Measurements from ENCODE around the gene GHR. TPM values are rescaled to one million over a fixed set of nuclear protein-coding genes. Genes with fewer than 3 reads are reported as not detected.
A peak's percentile ranks its signal among the peaks of the same experiment; 100 is the strongest.
"Not testable (repeated sequence)": the region's sequence is repeated elsewhere in the genome, so short reads cannot be mapped to it uniquely, and the experiment has no call there.

Gene GHR
- total RNA-seq, 2 experiments from 2014 or later = not detected

DNA sequence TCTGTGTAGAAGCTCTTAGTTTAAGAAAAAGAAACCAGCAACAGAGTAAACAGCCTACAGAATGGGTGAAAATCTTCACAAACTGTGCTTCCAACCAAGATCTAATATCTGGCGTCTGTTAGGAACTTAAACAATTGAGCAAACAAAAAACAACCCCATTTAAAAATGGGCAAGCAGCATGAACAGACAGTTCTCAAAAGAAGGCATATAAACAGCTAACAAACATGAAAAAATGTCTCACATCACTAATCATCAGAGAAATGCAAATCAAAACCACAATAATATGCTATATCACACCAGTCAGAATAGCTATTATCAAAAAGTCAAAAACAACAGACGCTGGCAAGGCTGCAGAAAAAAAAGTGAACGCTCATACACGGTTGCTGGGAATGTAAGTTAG, 249.7 kb downstream of the GHR start:
- H3K36me3 Mint-ChIP-seq = no peaks in the 10 kb centered on the region
- H3K27me3 Mint-ChIP-seq = peaks cover 4% of the 10 kb centered on the region
- DNase-seq = no peak
- no peak overlapping the region for H3K27ac Mint-ChIP-seq
- no peak overlapping the region for H3K4me3 Mint-ChIP-seq
- POLR2A ChIA-PET = no interaction called here
- H3K9me3 Mint-ChIP-seq = peaks cover 1% of the 10 kb centered on the region
- ATAC-seq (ENCODE audit: low read depth) = no peak
- H3K4me1 Mint-ChIP-seq = no peaks in the 10 kb centered on the region

- Mint-ChIP-seq H3K4me3 (no peak overlapping the region), H3K27ac (no peak overlapping the region), H3K27me3 (no peaks in the 10 kb centered on the region), H3K36me3 (no peaks in the 10 kb centered on the region), H3K4me1 (no peaks in the 10 kb centered on the region), H3K9me3 (peaks cover 1% of the 10 kb centered on the region)
- DNase-seq = no peak
- POLR2A ChIA-PET = no interaction called here
- no peak for ATAC-seq (ENCODE audit: low read depth)
Measured at GRCh38 chr5:42675602-42676001, 252.4 kb downstream of the GHR start.

- DNase-seq (no peak), ATAC-seq (ENCODE audit: low read depth) (no peak)
- Mint-ChIP-seq H3K4me1 (no peaks in the 10 kb centered on the region), H3K27ac (no peak overlapping the region), H3K9me3 (peaks cover 1% of the 10 kb centered on the region), H3K4me3 (no peak overlapping the region), H3K36me3 (no peaks in the 10 kb centered on the region), H3K27me3 (no peaks in the 10 kb centered on the region)
- POLR2A ChIA-PET = no interaction called here
Measured at GRCh38 chr5:42676362-42676761, 253.1 kb downstream of the GHR start.

DNA sequence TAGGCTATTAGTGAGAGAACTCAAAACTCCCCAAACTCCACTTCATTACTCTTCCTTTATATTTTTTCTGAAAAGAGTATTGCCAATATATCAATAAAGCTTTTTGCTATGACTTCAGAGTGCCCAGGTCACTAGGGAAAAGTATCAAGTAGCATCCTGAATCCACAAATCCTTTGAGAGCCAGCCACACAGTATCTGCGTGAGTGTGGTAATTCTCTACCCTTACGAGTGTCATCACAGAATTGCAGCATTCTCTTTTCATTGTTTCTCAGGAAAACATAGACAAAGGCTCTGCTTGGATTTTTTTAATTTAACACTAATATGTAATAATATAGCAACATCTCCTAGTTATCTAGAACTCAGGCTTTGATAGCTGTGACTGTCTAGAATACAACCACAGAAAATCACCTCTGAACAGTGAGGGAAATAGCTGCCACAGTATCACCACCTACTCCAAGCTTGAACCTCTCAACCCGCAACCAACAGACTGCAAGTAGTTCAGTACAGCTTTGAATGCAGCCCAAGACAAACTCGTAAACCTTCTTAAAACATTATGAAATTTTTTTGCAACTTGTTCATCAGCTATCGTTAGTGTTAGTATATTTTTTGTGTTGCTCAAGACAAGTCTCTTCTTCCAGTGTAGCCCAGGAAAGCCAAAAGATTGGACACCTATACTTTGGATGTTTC, 254.1 kb downstream of the GHR start:
- no peaks in the 10 kb centered on the region for H3K36me3 Mint-ChIP-seq
- no peaks in the 10 kb centered on the region for H3K4me1 Mint-ChIP-seq
- no peak overlapping the region for H3K4me3 Mint-ChIP-seq
- no peaks in the 10 kb centered on the region for H3K27me3 Mint-ChIP-seq
- POLR2A ChIA-PET = no interaction called here
- H3K27ac Mint-ChIP-seq = no peak overlapping the region
- DNase-seq = no peak
- peaks cover 1% of the 10 kb centered on the region for H3K9me3 Mint-ChIP-seq
- ATAC-seq (ENCODE audit: low read depth) = no peak

GRCh38 chr5:42680046-42680445, 256.8 kb downstream of the GHR start:
- DNase-seq (no peak), ATAC-seq (ENCODE audit: low read depth) (no peak)
- Mint-ChIP-seq H3K27me3 (no peaks in the 10 kb centered on the region), H3K9me3 (peaks cover under 1% of the 10 kb centered on the region), H3K4me1 (no peaks in the 10 kb centered on the region), H3K27ac (no peak overlapping the region), H3K36me3 (no peaks in the 10 kb centered on the region), H3K4me3 (no peak overlapping the region)
- POLR2A ChIA-PET = no interaction called here

GRCh38 chr5:42685078-42685477, 261.8 kb downstream of the GHR start:
- POLR2A ChIA-PET; H3K27me3 Mint-ChIP-seq; H3K9me3 Mint-ChIP-seq; DNase-seq; ATAC-seq (ENCODE audit: low read depth); H3K27ac Mint-ChIP-seq; H3K4me1 Mint-ChIP-seq; H3K36me3 Mint-ChIP-seq; H3K4me3 Mint-ChIP-seq: not testable (repeated sequence)

DNA sequence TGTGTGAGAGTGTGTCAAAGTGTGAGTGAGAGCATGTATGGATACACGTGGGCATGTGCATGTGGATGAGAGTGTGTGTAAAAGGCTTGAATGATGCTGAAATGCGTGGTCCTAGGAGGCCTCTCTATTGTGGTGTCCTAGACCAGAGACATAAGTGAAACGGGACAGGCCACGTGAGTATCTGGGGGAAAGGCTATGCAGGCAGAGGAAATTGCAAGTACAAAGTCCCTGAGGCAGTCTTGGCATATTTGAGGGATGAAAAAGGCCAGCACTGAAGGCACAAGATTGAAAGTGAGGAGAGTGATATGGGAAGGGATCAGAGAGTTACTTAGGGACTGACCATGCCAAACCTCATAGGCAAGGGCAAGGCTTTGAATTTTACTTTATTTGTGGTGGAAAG, 266.2 kb downstream of the GHR start:
- DNase-seq = no peak
- H3K27me3 Mint-ChIP-seq = peaks cover 16% of the 10 kb centered on the region

GRCh38 chr5:42691413-42691937, 268.2 kb downstream of the GHR start:
- Mint-ChIP-seq H3K4me3 (no peak overlapping the region), H3K4me1 (no peaks in the 10 kb centered on the region), H3K9me3 (no peaks in the 10 kb centered on the region), H3K36me3 (no peaks in the 10 kb centered on the region), H3K27me3 (peaks cover 16% of the 10 kb centered on the region), H3K27ac (no peak overlapping the region)
- POLR2A ChIA-PET = no interaction called here
- no peak for DNase-seq
- no peak for ATAC-seq (ENCODE audit: low read depth)

More for the DNA sequence above, 266.2 kb downstream of the GHR start:
- H3K4me1 Mint-ChIP-seq = no peaks in the 10 kb centered on the region
- no peaks in the 10 kb centered on the region for H3K36me3 Mint-ChIP-seq
- no peak overlapping the region for H3K4me3 Mint-ChIP-seq
- peaks cover 1% of the 10 kb centered on the region for H3K9me3 Mint-ChIP-seq
- POLR2A ChIA-PET = no interaction called here
- no peak for ATAC-seq (ENCODE audit: low read depth)
- no peak overlapping the region for H3K27ac Mint-ChIP-seq

GRCh38 chr5:42701351-42702059, 278.3 kb downstream of the GHR start:
- POLR2A ChIA-PET = no interaction called here
- no peaks in the 10 kb centered on the region for H3K36me3 Mint-ChIP-seq
- H3K4me1 Mint-ChIP-seq = no peaks in the 10 kb centered on the region
- no peaks in the 10 kb centered on the region for H3K9me3 Mint-ChIP-seq
- H3K27ac Mint-ChIP-seq = no peak overlapping the region
- H3K4me3 Mint-ChIP-seq = no peak overlapping the region
- H3K27me3 Mint-ChIP-seq = peaks cover 9% of the 10 kb centered on the region
- ATAC-seq (ENCODE audit: low read depth) (no peak), DNase-seq (no peak)

DNA sequence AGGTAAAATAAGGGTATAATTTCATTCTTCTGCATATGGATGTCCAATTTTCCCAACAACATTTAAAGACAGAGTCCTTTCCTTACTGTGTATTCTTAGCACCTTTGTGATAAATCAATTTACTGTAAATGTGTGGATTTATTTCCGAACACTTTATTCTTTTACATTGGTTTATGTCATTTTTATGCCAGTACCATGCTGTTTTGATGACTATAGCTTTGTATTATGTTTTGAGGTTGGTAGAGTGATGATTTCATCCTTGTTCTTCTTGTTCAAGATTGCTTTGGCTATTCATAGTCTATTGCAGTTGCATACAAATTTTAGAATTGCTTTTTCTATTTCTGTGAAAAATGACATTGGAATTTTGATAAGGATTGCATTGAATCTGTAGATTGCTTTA, 280.0 kb downstream of the GHR start:
- Mint-ChIP-seq H3K36me3 (no peaks in the 10 kb centered on the region), H3K4me1 (no peaks in the 10 kb centered on the region), H3K27me3 (peaks cover 9% of the 10 kb centered on the region), H3K4me3 (no peak overlapping the region), H3K9me3 (no peaks in the 10 kb centered on the region), H3K27ac (no peak overlapping the region)
- DNase-seq (no peak), ATAC-seq (ENCODE audit: low read depth) (no peak)
- POLR2A ChIA-PET = no interaction called here

DNA sequence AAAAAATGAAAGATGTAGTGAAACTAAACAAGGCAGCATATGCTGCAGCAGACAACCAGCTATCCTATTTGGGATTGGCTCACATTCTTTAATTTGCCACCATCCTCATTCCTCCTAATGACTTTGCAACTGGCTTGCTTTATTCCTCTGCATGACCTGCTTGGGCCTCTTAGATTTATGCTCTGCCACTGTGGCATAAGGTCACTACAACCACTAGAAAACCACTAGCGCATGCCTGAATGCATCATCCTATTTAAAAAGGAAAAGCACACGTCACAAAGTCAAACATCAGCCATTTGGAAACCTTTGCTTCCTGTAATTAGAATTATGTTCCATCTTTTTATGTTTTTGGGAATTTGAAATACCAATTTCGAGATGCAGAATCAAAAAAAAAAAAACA, 292.5 kb downstream of the GHR start:
- POLR2A ChIA-PET = no interaction called here
- H3K36me3 Mint-ChIP-seq = no peaks in the 10 kb centered on the region
- peaks cover 16% of the 10 kb centered on the region for H3K4me1 Mint-ChIP-seq
- no peaks in the 10 kb centered on the region for H3K9me3 Mint-ChIP-seq
- H3K27ac Mint-ChIP-seq = no peak overlapping the region
- H3K27me3 Mint-ChIP-seq = peaks cover 46% of the 10 kb centered on the region
- DNase-seq = no peak
- H3K4me3 Mint-ChIP-seq = no peak overlapping the region
- no peak for ATAC-seq (ENCODE audit: low read depth)

GRCh38 chr5:42718591-42718990, 295.4 kb downstream of the GHR start:
- Mint-ChIP-seq H3K36me3 (no peaks in the 10 kb centered on the region), H3K27me3 (peaks cover 55% of the 10 kb centered on the region), H3K4me3 (peak overlapping the region; percentile 29), H3K9me3 (no peaks in the 10 kb centered on the region), H3K27ac (peak overlapping the region; percentile 32), H3K4me1 (peaks cover 16% of the 10 kb centered on the region)
- ATAC-seq (ENCODE audit: low read depth) (peak; percentile 93), DNase-seq (no peak)
- POLR2A ChIA-PET = no interaction called here

GRCh38 chr5:42719034-42719433, 295.8 kb downstream of the GHR start:
- Mint-ChIP-seq H3K36me3 (no peaks in the 10 kb centered on the region), H3K27ac (no peak overlapping the region), H3K4me1 (peaks cover 16% of the 10 kb centered on the region), H3K27me3 (peaks cover 54% of the 10 kb centered on the region), H3K4me3 (peak overlapping the region; percentile 29), H3K9me3 (no peaks in the 10 kb centered on the region)
- ATAC-seq (ENCODE audit: low read depth) (peak; percentile 35), DNase-seq (no peak)
- POLR2A ChIA-PET = no interaction called here

DNA sequence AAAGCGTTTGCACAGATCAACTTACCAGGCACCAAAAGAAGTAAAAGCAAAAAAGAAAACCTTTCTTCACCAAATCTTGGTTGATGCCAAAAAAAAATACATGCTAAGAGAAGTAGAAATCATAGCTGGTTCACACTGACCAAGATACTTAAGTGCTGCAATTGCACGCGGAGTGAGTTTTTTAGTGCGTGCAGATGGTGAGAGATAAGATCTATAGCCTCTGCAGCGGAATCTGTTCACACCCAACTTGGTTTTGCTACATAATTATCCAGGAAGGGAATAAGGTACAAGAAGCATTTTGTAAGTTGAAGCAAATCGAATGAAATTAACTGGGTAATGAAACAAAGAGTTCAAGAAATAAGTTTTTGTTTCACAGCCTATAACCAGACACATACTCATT, 297.0 kb downstream of the GHR start:
- peaks cover 16% of the 10 kb centered on the region for H3K4me1 Mint-ChIP-seq
- DNase-seq = no peak
- ATAC-seq (ENCODE audit: low read depth) = no peak
- H3K36me3 Mint-ChIP-seq = no peaks in the 10 kb centered on the region
- H3K9me3 Mint-ChIP-seq = no peaks in the 10 kb centered on the region
- peak overlapping the region; percentile 9 for H3K4me3 Mint-ChIP-seq
- H3K27me3 Mint-ChIP-seq = peaks cover 51% of the 10 kb centered on the region
- no peak overlapping the region for H3K27ac Mint-ChIP-seq
- POLR2A ChIA-PET = no interaction called here

Measured in activated naive CD8-positive, alpha-beta T cell treated with anti-CD3 and anti-CD28 coated beads, Interleukin-2, amount 10 ng/mL, durations not matched to agents 7 days and 5 days (primary cell).